ENCODE measurements around the gene PROZ.
"Not testable (repeated sequence)": the region's sequence is repeated elsewhere in the genome, so short reads cannot be mapped to it uniquely, and the experiment has no call there.

- TF ChIP-seq, protein P1, sequence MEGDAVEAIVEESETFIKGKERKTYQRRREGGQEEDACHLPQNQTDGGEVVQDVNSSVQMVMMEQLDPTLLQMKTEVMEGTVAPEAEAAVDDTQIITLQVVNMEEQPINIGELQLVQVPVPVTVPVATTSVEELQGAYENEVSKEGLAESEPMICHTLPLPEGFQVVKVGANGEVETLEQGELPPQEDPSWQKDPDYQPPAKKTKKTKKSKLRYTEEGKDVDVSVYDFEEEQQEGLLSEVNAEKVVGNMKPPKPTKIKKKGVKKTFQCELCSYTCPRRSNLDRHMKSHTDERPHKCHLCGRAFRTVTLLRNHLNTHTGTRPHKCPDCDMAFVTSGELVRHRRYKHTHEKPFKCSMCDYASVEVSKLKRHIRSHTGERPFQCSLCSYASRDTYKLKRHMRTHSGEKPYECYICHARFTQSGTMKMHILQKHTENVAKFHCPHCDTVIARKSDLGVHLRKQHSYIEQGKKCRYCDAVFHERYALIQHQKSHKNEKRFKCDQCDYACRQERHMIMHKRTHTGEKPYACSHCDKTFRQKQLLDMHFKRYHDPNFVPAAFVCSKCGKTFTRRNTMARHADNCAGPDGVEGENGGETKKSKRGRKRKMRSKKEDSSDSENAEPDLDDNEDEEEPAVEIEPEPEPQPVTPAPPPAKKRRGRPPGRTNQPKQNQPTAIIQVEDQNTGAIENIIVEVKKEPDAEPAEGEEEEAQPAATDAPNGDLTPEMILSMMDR (conservative IDR thresholded peaks at IDR 0.05 in 1 of 2, IDR thresholded peaks at IDR 0.05 in 1 of 2; ENCODE audit: low read depth in 1 of 2, low read length in 2 of 2): not testable (repeated sequence)
- not testable (repeated sequence) for TF ChIP-seq EZH2 (IDR thresholded peaks at IDR 0.05; ENCODE audit: low read length, missing control alignments)
These were observed 3.5 kb downstream of the PROZ start for GRCh38 chr13:113161975-113162374.
